ENCODE data around the gene ADAMTS2. TPM values are rescaled to one million over a fixed set of nuclear protein-coding genes. Genes with fewer than 3 reads are reported as not detected.

Gene ADAMTS2
- total and polyA plus RNA-seq, 2 of the 4 experiments (the other 2 are of a cell fraction) = 19.0 to 58.8 TPM

- Histone ChIP-seq H3K18ac (ENCODE audit: low read depth, low read length) (no peak overlapping the region), H3K79me1 (ENCODE audit: low read depth in 1 of 2, low read length in 2 of 2) (no peaks in the 10 kb centered on the region; a peak in 1 of 4 replicates), H3K14ac (replicated peaks; ENCODE audit: low read depth, low read length) (no peak overlapping the region), H3K9ac (ENCODE audit: low read depth, low read length) (no peak overlapping the region), H3K4ac (ENCODE audit: low read depth, low read length) (no peak overlapping the region), H2BK120ac (ENCODE audit: low read depth, low read length) (no peak overlapping the region), H4K5ac (ENCODE audit: low read depth, low read length) (no peak overlapping the region), H3K4me3 (ENCODE audit: insufficient read depth, low read depth, low read length) (no peak overlapping the region), H2AFZ (replicated peaks; ENCODE audit: low read length, poor library complexity) (peak overlapping the region; percentile 16), H3K27me3 (ENCODE audit: control insufficient read depth, insufficient read depth, low read length) (peaks cover 3% of the 10 kb centered on the region; the same call in 1 of the 2 replicates), H3K36me3 (ENCODE audit: control insufficient read depth, insufficient read depth, low read length) (no peaks in the 10 kb centered on the region), H3K27ac (ENCODE audit: insufficient read depth, low read length) (no peak overlapping the region), H2AK5ac (ENCODE audit: low read depth, low read length) (no peak overlapping the region), H3K4me1 (ENCODE audit: control insufficient read depth, insufficient read depth, low read length) (no peaks in the 10 kb centered on the region; the same call in 1 of the 2 replicates), H3K56ac (ENCODE audit: extremely low read depth, insufficient read depth, low read length) (no peak overlapping the region), H2AK9ac (replicated peaks; ENCODE audit: low read depth, low read length, poor library complexity) (no peak overlapping the region), H3K23ac (ENCODE audit: low read depth, low read length) (no peak overlapping the region), H3K9me3 (ENCODE audit: control insufficient read depth, insufficient read depth, low read length) (no peaks in the 10 kb centered on the region), H3K9me1 (ENCODE audit: insufficient read depth, low read length) (no peaks in the 10 kb centered on the region), H4K20me1 (ENCODE audit: insufficient read depth, low read length) (no peaks in the 10 kb centered on the region), H4K91ac (ENCODE audit: insufficient read depth, low read depth, low read length) (no peak overlapping the region), H2BK20ac (ENCODE audit: low read depth, low read length) (no peak overlapping the region), H3K4me2 (ENCODE audit: low read depth, low read length) (no peak overlapping the region), H4K8ac (ENCODE audit: low read depth in 2 of 2, low read length in 2 of 2) (no peak overlapping the region), H2BK15ac (ENCODE audit: low read depth, low read length) (no peak overlapping the region), H2BK5ac (ENCODE audit: low read depth, low read length, poor library complexity, severe bottlenecking) (no peak overlapping the region)
- TF ChIP-seq RCOR1 (IDR thresholded peaks at IDR 0.05; ENCODE audit: insufficient replicate concordance, low read length) = no peak
- TF ChIP-seq POLR2A (IDR thresholded peaks at IDR 0.05; ENCODE audit: low read depth, low read length) = no peak
- TF ChIP-seq BHLHE40 (IDR thresholded peaks at IDR 0.05; ENCODE audit: low read depth, low read length) = no peak
- no peak for TF ChIP-seq NFE2L2 (IDR thresholded peaks at IDR 0.05; ENCODE audit: low read depth, low read length)
- TF ChIP-seq RFX5 (IDR thresholded peaks at IDR 0.05; ENCODE audit: low read depth, low read length) = no peak
- no peak for TF ChIP-seq SMC3 (IDR thresholded peaks at IDR 0.05; ENCODE audit: low read depth, low read length)
- TF ChIP-seq FOS (IDR thresholded peaks at IDR 0.05; ENCODE audit: low read depth, low read length) = no peak
- no peak for TF ChIP-seq ELK1 (IDR thresholded peaks at IDR 0.05; ENCODE audit: borderline replicate concordance, low read depth, low read length)
- TF ChIP-seq CHD1 (IDR thresholded peaks at IDR 0.05; ENCODE audit: low read depth, low read length) = no peak
- no peak for TF ChIP-seq CEBPB (IDR thresholded peaks at IDR 0.05; ENCODE audit: low read depth, low read length)
- ATAC-seq (ENCODE audit: low read depth) = no peak
- POLR2A ChIA-PET (ENCODE audit: unreplicated experiment) = no interaction called here
- dilution Hi-C loops (cut with HindIII; ENCODE audit: low sequenced_read_pairs, unreplicated experiment) = no loop called here
- in situ Hi-C loops (cut with MboI; ENCODE audit: low sequenced_read_pairs) = no loop called here
- no TSS peak for BruUV-seq (replicated peaks)
- intact Hi-C loops (cut with micrococcal nuclease) = no loop called here
- CTCF ChIA-PET = no interaction called here
- WGBS, 2 experiments (ENCODE audit: extremely low coverage in 2 of 2, insufficient read length in 1 of 2) = 50% methylated on average over 2 of the region's 5 CpGs; no CpG with 5 or more reads in 1 of the 2 experiments
- DNase-seq = no peak
Measured at GRCh38 chr5:179371121-179371510, 25.9 kb upstream of the ADAMTS2 start.
